ENCODE measurements around the gene SLC31A2. TPM values are rescaled to one million over a fixed set of nuclear protein-coding genes. Genes with fewer than 3 reads are reported as not detected.
"Not testable (repeated sequence)": the region's sequence is repeated elsewhere in the genome, so short reads cannot be mapped to it uniquely, and the experiment has no call there.

The SLC31A2 gene
- total RNA-seq, 1 donor from 2014 or later = 7.2 TPM

DNA sequence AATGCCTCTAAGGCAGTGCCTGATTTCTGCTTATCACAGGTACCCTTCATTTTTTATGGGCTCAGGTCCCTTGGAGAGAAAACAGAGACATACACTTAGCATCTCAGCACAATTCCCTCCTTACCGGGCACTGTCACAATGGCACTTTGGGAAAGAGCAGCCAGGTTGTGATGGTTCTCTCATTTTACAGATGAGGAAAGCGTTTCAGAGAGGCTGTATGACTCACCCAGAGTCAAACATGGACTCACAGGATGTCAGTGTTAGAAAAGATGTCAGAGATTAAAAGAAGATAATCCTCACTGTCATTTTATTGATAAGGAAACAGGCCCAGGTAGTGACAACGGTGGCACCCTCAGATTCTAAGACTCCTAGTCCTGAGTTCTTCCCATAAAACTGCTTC is 12.0 kb upstream of the SLC31A2 start:
- H3K4me3 ChIP-seq = no peak overlapping the region
- intact Hi-C loops (cut with DNase I) = no loop called here
- no peak overlapping the region for H3K27ac ChIP-seq
- H3K36me3 ChIP-seq = no peaks in the 10 kb centered on the region
- no peaks in the 10 kb centered on the region for H3K4me1 ChIP-seq
- no peak for DNase-seq (ENCODE audit: low spot score in 2 of 2)
- TF ChIP-seq, protein P1, sequence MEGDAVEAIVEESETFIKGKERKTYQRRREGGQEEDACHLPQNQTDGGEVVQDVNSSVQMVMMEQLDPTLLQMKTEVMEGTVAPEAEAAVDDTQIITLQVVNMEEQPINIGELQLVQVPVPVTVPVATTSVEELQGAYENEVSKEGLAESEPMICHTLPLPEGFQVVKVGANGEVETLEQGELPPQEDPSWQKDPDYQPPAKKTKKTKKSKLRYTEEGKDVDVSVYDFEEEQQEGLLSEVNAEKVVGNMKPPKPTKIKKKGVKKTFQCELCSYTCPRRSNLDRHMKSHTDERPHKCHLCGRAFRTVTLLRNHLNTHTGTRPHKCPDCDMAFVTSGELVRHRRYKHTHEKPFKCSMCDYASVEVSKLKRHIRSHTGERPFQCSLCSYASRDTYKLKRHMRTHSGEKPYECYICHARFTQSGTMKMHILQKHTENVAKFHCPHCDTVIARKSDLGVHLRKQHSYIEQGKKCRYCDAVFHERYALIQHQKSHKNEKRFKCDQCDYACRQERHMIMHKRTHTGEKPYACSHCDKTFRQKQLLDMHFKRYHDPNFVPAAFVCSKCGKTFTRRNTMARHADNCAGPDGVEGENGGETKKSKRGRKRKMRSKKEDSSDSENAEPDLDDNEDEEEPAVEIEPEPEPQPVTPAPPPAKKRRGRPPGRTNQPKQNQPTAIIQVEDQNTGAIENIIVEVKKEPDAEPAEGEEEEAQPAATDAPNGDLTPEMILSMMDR (IDR thresholded peaks at IDR 0.05) = no peak
- no peaks in the 10 kb centered on the region for H3K27me3 ChIP-seq
- no peaks in the 10 kb centered on the region for H3K9me3 ChIP-seq

DNA sequence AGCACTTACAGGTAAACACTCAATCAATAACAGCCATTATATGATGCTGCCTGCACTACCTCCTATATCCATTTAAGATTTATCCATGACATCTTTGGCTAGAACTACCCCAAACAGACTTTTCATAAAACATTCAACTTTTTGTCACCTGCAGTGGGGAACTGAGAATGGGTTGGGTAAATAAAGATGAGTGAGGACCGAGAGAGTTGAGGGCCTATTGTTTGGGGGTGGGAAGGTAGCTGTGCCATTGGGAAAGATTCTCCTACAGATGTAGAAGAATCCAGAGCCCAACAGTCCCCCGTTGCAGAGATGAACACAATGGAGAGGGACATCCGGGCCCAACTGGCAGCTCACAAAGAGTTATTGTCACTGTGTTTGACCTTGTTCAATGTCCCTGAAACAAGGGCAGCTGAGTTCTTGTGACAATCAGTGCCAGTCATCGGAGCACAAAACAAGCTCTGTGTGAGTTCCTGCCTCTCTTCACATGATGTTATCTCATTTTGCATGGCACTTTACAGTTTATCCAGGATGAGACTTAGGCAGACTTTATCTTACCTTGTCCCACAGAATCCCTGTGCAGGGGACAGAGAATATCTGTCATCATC is 11.5 kb upstream of the SLC31A2 start:
- Histone ChIP-seq H3K4me1 (no peaks in the 10 kb centered on the region), H3K36me3 (no peaks in the 10 kb centered on the region), H3K4me3 (no peak overlapping the region), H3K9me3 (no peaks in the 10 kb centered on the region), H3K27ac (no peak overlapping the region), H3K27me3 (no peaks in the 10 kb centered on the region)
- intact Hi-C loops (cut with DNase I) = no loop called here
- TF ChIP-seq, protein P1 (IDR thresholded peaks at IDR 0.05) = no peak
- DNase-seq (ENCODE audit: low spot score in 2 of 2) = no peak

GRCh38 chr9:113139953-113140352 is 10.9 kb upstream of the SLC31A2 start:
- H3K27ac ChIP-seq = no peak overlapping the region
- no peaks in the 10 kb centered on the region for H3K4me1 ChIP-seq
- TF ChIP-seq, protein P1 (IDR thresholded peaks at IDR 0.05) = no peak
- no peaks in the 10 kb centered on the region for H3K36me3 ChIP-seq
- H3K27me3 ChIP-seq = no peaks in the 10 kb centered on the region
- intact Hi-C loops (cut with DNase I) = no loop called here
- no peak overlapping the region for H3K4me3 ChIP-seq
- no peak for DNase-seq (ENCODE audit: low spot score in 2 of 2)
- H3K9me3 ChIP-seq = no peaks in the 10 kb centered on the region

DNA sequence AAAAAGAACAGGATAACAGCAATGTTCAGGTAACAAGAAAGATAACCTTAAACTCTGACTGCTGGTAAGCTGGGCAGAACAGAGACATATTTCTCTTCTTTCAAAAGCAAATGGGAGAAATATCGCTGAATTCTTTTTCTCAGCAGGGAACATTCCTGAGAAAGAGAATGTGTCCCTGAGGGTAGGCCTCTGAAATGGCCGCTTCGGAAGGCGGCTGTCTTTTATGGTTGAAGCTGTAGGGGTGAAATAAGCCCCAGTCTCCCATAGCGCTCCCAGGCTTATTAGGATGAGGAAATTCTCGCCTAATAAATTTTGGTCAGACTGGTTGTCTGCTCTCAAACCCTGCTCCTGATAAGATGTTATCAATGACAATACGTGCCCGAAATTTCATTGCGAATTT is 9.9 kb upstream of the SLC31A2 start:
- intact Hi-C loops (cut with DNase I); DNase-seq (ENCODE audit: low spot score in 2 of 2); H3K9me3 ChIP-seq: not testable (repeated sequence)

GRCh38 chr9:113143432-113144227 is 7.2 kb upstream of the SLC31A2 start:
- no peaks in the 10 kb centered on the region for H3K9me3 ChIP-seq
- intact Hi-C loops (cut with DNase I) = no loop called here
- no peak overlapping the region for H3K27ac ChIP-seq
- H3K4me3 ChIP-seq = no peak overlapping the region
- TF ChIP-seq, protein P1 (IDR thresholded peaks at IDR 0.05) = no peak
- no peaks in the 10 kb centered on the region for H3K27me3 ChIP-seq
- DNase-seq (ENCODE audit: low spot score in 2 of 2) = no peak
- H3K4me1 ChIP-seq = no peaks in the 10 kb centered on the region
- H3K36me3 ChIP-seq = no peaks in the 10 kb centered on the region

More for the DNA sequence above, 9.9 kb upstream of the SLC31A2 start:
- H3K27ac ChIP-seq, H3K4me1 ChIP-seq, H3K4me3 ChIP-seq, H3K36me3 ChIP-seq, H3K27me3 ChIP-seq: not testable (repeated sequence)

DNA sequence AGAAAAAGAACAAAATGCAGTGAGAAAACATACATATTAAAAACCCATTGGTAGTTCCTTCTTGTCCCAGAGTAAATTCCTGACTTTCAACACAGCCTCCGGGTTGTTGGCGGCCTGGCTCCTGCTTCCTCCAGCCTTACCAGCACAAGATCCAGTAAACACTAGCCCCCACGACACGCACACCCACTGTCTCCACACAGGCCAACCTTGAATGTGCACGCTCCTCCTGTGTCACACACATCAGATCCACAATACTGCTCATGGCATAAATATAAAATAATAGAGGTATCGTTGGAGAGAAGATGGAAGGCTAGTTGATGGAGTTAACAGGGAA is 2.5 kb upstream of the SLC31A2 start:
- intact Hi-C loops (cut with DNase I) = no loop called here

More for the DNA sequence above, 2.5 kb upstream of the SLC31A2 start:
- DNase-seq (ENCODE audit: low spot score in 2 of 2) = no peak
- no peaks in the 10 kb centered on the region for H3K9me3 ChIP-seq
- TF ChIP-seq, protein P1 (IDR thresholded peaks at IDR 0.05) = no peak
- no peak overlapping the region for H3K27ac ChIP-seq
- no peak overlapping the region for H3K4me3 ChIP-seq
- H3K27me3 ChIP-seq = no peaks in the 10 kb centered on the region
- H3K4me1 ChIP-seq = peaks cover 0 to 9% of the 10 kb centered on the region in 2 donors
- H3K36me3 ChIP-seq = no peaks in the 10 kb centered on the region

Data from ascending aorta (tissue), 2 donors.